Progenitor cell of endocrine pancreas (in vitro differentiated cells): ENCODE results near the gene TTLL6. TPM values are rescaled to one million over a fixed set of nuclear protein-coding genes. Genes with fewer than 3 reads are reported as not detected.

Experiments
- DNase-seq: peaks from one replicate; pipeline ENCODE4 v3.0.0; 2021; ENCODE audit warnings: low spot score; ENCODE audit not compliant: unreplicated experiment
- H3K27ac Mint-ChIP-seq: 2 replicates; pipeline ENCODE4 v1.8.0; 2021; ENCODE audit warnings: mild to moderate bottlenecking, moderate library complexity, mixed read lengths
- H3K27me3 Mint-ChIP-seq: 2 replicates; pipeline ENCODE4 v1.8.0; 2021; ENCODE audit warnings: mixed read lengths
- H3K36me3 Mint-ChIP-seq: 2 replicates; pipeline ENCODE4 v1.8.0; 2022; ENCODE audit warnings: mixed read lengths; ENCODE audit not compliant: insufficient read depth
- H3K4me1 Mint-ChIP-seq: 2 replicates; pipeline ENCODE4 v1.8.0; 2021; ENCODE audit warnings: low read depth, mixed read lengths
- H3K4me3 Mint-ChIP-seq: 2 replicates; pipeline ENCODE4 v1.8.0; 2021; ENCODE audit warnings: low read depth, mild to moderate bottlenecking, moderate library complexity, mixed read lengths
- H3K9me3 Mint-ChIP-seq: 2 replicates; pipeline ENCODE4 v1.8.0; 2021; ENCODE audit warnings: low read depth, mixed read lengths
- total RNA-seq: library from RNA; stranded (reverse); gene quantifications from 2 replicates; pipeline ENCODE4 v1.2.1, GENCODE V29; 2021
- TF ChIP-seq, protein P1 (sequence below): fragments of 200-600 bp; sonication (generic); IDR thresholded peaks from one replicate; pipeline ENCODE4 v1.5.0; 2021; ENCODE audit warnings: antibody characterized with exemption, mild to moderate bottlenecking; ENCODE audit not compliant: unreplicated experiment

The TTLL6 gene
- total RNA-seq, 1 donor from 2014 or later, result 4.0 TPM

DNA sequence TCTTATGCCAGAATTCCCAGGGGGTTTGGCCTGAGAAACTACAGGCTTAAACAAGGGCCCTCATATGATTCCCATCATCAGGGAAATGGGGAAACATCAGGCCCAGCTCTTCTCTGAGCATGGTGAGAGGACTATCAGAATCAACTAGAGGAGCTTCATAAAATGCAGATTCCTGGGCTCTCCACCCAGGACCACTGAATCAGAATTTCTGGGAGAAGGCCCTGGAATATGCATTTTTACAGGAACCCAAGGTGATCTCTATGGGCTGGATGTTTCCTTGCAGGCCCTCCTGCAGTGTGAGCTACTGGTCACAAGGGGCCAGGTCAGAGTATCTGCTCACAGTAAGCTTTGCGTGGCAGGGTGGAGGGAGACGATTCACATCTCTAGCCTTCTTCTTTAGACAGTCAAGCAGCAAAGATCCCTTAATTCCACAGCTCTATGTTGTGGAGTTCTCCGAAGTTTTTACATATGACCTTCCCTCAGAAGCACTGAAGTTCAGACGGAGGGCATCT lies 49.7 kb downstream of the TTLL6 start:
- Mint-ChIP-seq H3K4me3 (no peak overlapping the region), H3K9me3 (no peaks in the 10 kb centered on the region), H3K27me3 (peaks cover 53% of the 10 kb centered on the region), H3K4me1 (no peaks in the 10 kb centered on the region), H3K36me3 (no peaks in the 10 kb centered on the region), H3K27ac (no peak overlapping the region)
- TF ChIP-seq, protein P1, sequence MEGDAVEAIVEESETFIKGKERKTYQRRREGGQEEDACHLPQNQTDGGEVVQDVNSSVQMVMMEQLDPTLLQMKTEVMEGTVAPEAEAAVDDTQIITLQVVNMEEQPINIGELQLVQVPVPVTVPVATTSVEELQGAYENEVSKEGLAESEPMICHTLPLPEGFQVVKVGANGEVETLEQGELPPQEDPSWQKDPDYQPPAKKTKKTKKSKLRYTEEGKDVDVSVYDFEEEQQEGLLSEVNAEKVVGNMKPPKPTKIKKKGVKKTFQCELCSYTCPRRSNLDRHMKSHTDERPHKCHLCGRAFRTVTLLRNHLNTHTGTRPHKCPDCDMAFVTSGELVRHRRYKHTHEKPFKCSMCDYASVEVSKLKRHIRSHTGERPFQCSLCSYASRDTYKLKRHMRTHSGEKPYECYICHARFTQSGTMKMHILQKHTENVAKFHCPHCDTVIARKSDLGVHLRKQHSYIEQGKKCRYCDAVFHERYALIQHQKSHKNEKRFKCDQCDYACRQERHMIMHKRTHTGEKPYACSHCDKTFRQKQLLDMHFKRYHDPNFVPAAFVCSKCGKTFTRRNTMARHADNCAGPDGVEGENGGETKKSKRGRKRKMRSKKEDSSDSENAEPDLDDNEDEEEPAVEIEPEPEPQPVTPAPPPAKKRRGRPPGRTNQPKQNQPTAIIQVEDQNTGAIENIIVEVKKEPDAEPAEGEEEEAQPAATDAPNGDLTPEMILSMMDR, result no peak
- DNase-seq, result no peak

DNA sequence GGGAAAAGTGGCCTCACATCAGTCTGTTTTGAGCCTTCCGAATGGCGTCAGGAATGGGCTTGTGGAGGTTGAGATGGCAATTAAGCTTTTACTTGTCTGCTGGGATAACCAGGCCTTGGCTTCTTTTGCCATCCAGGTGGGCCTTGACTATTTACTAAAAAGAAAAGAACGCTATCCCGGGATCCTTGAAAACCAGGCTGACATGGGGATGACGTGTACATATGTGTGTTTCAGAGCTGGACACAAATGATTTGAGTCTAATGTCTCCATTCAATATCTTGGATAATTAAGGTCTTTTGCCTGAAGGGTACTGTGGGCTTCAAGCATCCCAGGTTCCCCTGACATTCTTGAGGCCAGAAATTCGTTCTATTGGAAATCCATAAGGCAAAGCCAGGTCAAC lies 55.9 kb downstream of the TTLL6 start:
- Mint-ChIP-seq H3K36me3 (no peaks in the 10 kb centered on the region), H3K27me3 (peaks cover 79% of the 10 kb centered on the region), H3K9me3 (no peaks in the 10 kb centered on the region), H3K4me3 (no peak overlapping the region), H3K27ac (no peak overlapping the region), H3K4me1 (no peaks in the 10 kb centered on the region)
- TF ChIP-seq, protein P1, result no peak
- no peak for DNase-seq

DNA sequence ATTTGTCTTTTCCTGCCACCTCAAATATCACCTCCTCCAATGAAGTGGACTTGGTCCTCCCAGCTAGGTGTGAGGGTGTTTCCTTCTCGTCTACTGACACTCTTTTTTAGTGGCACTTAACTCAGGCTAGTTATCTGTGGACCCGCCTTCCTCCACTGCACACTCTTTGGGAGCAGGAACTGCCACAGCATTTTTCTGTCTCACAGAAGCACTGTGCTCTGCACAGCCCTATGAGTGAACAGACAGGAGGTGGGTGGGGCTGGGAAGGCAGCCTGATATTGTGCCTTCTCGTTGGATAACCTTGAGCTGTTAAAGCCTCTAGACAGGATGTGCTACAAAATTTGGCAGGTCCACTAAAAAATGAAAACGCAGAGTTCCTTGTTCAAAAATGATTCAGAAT lies 56.6 kb downstream of the TTLL6 start:
- Mint-ChIP-seq H3K27ac (no peak overlapping the region), H3K27me3 (peaks cover 81% of the 10 kb centered on the region)

DNA sequence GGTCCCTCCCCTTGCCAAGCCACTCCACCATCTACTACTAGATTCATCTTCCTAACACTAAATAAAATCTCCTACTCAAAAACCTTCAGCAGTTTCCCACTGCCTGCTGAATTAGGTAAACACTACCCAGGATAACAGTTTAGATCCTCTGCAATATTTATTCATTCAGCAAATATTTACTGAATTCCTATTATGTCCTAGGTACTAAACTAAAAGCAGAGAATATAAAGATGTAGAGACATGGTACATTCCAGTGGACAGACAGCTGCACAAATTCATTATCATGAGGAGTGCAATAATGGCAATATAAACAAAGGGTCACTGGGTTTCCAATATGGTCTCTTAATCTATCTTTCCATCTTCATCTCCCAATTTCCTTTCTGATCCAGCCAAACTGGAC lies 57.7 kb downstream of the TTLL6 start:
- Mint-ChIP-seq H3K9me3 (no peaks in the 10 kb centered on the region), H3K4me3 (no peak overlapping the region), H3K4me1 (no peaks in the 10 kb centered on the region), H3K36me3 (no peaks in the 10 kb centered on the region), H3K27ac (no peak overlapping the region), H3K27me3 (peaks cover 83% of the 10 kb centered on the region)
- no peak for DNase-seq
- TF ChIP-seq, protein P1, result no peak

More for the DNA sequence above, 56.6 kb downstream of the TTLL6 start:
- Mint-ChIP-seq H3K4me1 (no peaks in the 10 kb centered on the region), H3K9me3 (no peaks in the 10 kb centered on the region), H3K4me3 (no peak overlapping the region), H3K36me3 (no peaks in the 10 kb centered on the region)
- no peak for DNase-seq
- TF ChIP-seq, protein P1, result no peak

DNA sequence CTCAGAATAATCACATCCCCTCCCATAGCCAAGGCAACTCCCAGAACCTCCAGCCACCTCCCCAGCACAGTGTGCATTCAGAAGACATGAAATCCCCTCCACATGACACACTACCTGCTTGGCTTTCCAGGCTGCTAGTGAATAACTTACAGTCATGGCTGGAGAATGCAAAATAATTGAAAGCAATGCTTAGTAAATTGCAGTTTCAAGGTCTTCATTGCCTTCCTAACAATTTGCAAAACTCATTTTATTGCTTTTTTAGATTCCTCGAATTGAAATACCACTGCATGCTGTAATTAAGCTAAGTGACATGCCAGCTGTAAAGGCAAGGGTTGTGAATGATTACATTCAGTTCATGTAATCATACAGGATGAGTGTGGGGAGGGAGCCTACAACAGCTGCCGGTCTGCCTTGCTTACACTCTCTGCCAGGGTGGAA lies 59.5 kb downstream of the TTLL6 start:
- TF ChIP-seq, protein P1, result no peak
- peaks cover 4% of the 10 kb centered on the region for H3K4me1 Mint-ChIP-seq
- no peak overlapping the region for H3K4me3 Mint-ChIP-seq
- H3K27ac Mint-ChIP-seq, result no peak overlapping the region
- H3K36me3 Mint-ChIP-seq, result no peaks in the 10 kb centered on the region
- no peak for DNase-seq
- H3K27me3 Mint-ChIP-seq, result peaks cover 82% of the 10 kb centered on the region
- no peaks in the 10 kb centered on the region for H3K9me3 Mint-ChIP-seq
